Fibroblast of peridontal ligament (primary cell): ENCODE results near the gene ZNF14.
"Not testable (repeated sequence)": the region's sequence is repeated elsewhere in the genome, so short reads cannot be mapped to it uniquely, and the experiment has no call there.

Experiments
- DNase-seq: peaks from one replicate; pipeline ENCODE4 v3.0.0-alpha.2; 2010; ENCODE audit errors: extremely low read depth

Gene ZNF14

DNA sequence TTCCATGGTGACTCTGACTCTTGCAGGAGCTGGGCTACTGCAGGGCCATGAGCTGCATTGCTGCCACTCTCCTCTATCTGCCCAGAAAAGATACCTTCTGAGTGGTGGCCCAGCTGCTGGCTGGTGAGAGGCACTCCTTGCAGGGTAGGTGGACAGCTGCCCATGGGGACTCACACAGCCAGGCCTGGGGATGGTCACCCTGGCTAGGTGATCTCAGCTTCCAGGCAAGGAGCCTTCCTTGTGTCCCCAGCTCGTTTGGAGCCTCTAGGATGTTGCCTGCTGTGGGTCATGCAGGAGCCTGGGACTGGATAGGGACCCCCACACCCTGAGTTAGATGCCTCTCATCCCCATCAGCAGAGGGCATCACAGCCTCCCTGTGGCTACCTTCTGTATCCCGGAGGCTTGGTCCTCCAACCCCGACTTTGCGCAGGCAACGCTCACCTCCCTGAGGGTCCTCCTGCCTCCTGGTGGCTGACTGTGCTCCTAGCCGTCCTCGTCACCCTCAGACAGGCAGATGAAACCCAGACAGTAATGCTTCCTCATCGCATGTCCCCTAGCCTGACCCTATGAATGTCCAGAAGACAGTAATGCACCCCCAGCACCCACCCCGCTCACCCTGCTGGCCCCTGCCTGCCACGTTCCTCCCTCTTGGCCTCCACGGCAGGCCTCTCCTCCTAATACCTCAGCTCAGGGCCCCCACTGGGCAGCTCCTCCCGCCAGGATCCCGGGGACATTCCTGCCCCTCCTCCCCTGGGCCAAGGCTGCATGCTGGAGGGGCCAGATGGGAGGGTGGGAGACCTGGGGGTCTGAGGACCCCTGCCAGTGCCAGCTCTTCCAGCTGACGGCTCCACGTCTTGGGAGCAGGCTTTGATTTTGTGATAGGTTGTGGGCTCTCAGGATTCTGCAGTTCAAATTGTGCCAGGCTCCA, 13.6 kb upstream of the ZNF14 start:
- DNase-seq = no peak

DNA sequence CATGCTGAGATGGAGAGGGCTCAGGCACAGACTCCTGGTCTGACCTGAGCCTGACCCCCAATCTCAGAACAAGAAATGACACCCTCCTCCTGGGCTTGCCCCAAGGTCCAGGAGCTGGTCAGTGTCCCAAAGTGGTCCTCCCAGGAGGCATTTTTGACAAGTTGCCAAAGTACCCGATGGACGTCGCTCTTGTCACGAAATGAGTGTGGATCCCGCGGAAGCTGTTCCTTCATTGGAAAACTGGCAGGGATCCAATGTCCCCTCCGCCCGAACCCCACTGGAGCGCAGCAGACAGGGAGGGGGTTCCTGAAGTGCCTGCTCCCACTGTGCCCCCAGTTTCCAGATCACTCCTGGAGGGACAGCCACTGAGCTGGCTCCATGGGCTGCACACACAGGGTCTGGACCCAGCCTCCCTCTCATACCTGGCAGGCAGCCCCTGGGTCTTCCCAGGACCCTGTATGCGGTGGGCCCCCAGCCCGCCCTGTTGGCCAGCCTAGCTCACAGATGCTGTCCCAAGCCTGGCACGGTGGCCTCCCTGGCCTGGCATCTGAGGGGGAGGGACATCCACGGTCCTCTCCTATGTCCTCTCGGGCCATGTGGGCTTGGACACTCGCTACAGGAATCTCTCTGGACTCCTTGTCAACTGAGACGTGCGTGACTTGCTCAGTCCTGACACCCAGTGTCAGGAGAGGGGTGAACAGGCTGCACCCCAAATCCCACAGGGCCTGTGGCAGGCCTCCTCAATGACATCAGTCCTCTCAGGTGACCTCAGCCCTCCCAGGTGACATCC, 12.8 kb upstream of the ZNF14 start:
- no peak for DNase-seq

DNA sequence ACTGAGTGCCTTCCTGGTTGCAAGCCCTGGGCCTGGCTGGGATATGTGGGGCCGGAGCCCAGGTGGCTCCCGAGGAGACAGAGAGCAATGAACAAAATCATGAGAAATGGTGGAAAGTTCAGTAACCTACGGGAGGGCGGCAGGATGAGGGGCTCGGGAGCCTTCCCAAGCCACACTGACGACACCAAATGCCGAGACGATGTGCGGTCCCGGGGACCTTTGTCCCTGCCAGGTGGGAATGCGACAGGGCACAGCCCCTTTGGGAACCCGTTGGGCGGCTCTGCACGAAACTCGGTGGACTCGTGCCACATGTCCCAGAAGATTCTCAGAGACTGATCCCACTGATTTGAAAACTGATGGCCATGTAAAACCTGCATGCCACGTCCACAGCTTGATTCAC, 11.7 kb upstream of the ZNF14 start:
- no peak for DNase-seq

- not testable (repeated sequence) for DNase-seq
Measured at GRCh38 chr19:19743921-19744320, 11.0 kb upstream of the ZNF14 start.

DNA sequence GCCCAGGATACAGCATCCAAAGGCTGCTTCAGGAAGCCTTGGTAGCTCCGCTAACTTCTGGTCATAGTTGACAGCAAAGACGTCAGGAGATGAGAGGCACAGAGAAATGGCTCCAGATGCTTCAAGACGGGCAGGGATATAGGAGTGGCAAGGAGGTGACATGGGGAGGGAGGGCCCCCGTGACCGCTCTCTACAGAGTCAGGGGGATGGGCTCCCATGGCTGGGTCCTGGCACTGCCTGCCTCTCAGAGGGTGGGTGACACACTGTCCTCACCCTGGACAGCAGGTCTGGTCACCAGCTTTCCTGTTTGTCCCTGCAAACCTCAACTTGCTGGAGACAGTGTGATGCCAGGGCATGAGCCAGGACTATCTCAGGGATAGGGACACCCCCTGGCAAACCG, 10.3 kb upstream of the ZNF14 start:
- DNase-seq = no peak

DNA sequence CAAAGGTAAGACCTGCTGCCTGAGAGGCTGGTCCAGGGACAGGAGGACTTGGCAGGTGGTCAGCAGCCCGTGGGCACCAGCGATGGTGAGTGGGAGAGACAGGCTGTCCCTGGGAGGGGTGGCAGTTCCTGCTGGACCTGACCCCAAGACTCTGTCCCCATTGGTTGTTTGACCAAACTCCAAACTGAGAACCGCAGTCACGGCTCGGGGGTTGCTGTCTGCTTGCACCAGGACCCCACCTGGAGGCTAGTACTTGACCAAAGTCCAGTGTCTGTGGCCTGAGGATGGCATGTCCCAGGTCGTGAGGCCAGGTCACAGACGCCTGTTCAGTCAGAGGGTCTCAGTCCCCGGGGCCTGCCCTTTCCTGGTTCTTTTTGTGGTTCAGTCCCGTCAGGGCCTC, 9.9 kb upstream of the ZNF14 start:
- no peak for DNase-seq

GRCh38 chr19:19741184-19741583, 8.3 kb upstream of the ZNF14 start:
- no peak for DNase-seq

DNA sequence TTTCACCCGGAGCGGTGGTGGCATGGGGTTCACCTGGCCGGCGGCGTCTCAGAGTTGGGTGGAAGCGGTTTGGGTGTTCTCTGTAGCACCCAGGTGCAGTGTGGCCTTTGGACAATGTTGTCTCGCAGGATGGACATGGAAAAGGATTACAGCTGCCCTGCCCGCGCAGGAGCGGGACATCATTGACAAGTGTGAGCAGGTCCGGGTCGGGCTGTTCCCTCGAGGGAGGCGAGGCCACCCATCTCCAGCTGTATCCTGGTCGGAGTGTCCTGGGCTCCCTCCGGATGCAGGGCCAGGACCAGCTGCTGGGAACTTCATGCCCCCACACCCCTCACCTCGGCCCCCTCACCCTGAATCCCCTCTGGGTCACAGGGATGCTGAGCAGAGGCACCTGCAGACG, 7.8 kb upstream of the ZNF14 start:
- DNase-seq = no peak

GRCh38 chr19:19738564-19738963, 5.7 kb upstream of the ZNF14 start:
- no peak for DNase-seq

- DNase-seq = no peak
Measured at GRCh38 chr19:19737559-19738332, 4.8 kb upstream of the ZNF14 start.

DNA sequence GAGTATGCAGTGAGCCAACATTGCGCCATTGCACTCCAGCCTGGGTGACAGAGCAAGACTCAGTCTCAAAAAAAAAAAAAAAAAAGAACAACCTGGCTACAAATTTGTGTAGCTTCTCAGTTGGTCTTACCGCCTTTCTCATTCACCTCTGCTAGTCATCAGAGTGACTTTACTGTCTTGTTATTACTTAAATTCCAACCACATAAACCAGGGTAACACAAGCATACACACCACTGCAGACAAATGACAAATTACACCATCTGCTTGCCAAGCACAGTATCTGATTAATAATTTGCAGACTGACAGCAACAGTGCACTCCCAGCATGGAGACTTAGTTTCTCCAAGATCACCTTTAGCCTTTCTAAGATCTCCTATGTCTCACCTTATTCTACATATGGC, 11.0 kb downstream of the ZNF14 start:
- DNase-seq = no peak

- DNase-seq = no peak
Measured at GRCh38 chr19:19719798-19720197, 13.1 kb downstream of the ZNF14 start.

GRCh38 chr19:19711934-19712828, 20.7 kb downstream of the ZNF14 start:
- no peak for DNase-seq

DNA sequence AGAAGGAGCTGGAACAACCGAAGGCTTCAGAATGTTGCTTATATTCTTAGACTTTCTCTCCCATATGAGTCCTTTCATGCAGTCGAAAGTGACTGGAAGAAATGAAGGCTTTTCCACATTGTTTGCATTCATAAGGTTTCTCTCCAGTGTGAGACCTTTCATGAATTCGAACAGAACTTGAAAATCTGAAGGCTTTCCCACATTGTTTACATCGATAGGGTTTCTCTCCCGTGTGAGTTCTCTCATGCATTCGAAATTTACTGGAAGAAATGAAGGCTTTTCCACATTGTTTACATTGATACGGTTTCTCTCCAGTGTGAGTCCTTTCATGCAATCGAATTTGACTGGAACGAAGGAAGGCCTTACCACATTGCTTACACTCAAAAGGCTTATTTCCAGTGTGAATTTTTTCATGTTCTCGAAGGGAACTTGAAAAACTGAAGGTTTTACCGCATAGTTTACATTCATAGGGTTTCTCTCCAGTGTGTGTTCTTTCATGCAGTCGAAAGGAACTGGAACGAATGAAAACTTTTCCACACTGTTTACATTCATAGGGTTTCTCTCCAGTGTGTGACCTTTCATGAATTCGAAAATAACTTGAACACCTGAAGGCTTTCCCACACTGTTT, 21.5 kb downstream of the ZNF14 start:
- DNase-seq = no peak

DNA sequence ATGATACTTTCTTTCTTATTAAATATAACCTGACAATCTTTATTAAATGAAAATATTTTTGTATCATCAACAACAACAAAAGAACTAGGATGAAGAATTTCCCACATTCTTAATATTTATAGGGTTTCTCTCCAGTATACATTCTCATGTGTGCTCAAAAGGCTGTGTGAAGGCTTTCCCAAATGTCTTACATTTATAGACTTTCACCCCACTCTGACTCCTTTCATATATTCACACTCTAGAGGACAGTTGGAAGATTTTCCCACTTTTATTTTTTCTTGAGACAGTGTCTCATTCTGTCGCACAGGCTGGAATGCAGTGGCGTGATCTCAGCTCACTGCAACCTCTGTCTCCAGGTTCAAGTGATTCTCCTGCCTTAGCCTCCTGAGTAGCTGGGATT, 22.4 kb downstream of the ZNF14 start:
- DNase-seq = no peak

DNA sequence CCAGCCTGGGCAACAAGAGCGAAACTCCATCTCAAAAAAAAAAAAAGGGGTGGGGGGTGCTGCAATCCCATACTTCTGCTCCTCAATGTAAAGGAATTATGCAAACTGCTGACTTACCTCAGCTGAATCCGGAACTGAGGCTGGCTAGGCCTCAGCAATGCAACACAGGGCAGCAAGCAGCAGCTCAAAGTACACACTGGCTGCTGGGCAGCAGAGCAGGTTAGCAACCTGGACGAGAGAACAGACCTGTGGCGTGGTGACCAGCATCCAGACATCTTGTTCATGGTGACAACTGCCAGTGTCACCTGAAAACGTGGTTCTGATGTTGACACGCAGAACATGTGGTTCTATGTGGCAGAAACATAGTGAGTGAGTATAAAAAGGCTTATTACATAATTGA, 28.1 kb downstream of the ZNF14 start:
- no peak for DNase-seq

DNA sequence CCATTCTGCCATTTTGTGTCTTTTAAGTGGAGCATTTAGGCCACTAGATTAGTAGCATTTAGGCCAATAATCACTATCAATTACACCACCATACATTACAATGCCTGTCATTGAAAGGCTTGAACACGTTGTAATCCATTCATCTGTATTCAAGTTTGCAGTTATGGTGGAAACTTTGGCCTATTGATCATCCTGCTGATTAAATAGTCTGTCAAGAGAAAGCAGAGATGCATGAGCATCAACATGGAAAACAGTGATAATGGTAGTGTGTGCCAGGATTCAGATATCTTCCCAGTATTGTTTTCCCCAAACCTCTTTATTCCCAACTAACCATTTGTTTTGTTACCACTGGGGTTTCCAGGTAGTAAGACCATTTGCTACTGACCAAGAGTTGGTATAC, 32.4 kb downstream of the ZNF14 start:
- DNase-seq = not testable (repeated sequence)

GRCh38 chr19:19697589-19697988, 35.3 kb downstream of the ZNF14 start:
- DNase-seq = no peak

DNA sequence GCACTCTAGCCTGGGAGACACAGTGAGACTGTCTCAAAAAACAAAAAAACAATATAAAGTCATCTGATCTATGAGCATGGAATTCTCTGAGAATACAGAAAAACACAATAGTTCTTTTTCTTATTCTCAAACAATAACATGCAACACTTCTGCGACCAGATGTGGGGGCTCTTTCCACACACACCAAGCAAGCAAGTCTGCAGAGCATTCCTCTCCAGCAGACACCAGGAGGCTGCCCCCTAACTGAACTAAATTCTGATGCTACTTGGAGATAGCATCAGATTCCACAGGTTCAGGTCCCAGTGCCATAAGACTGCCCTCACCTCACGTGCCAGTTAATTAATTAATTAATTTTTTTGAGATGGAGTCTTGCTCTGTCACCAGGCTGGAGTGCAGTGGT, 36.5 kb downstream of the ZNF14 start:
- DNase-seq = no peak

GRCh38 chr19:19691683-19692082, 41.2 kb downstream of the ZNF14 start:
- DNase-seq = no peak

- DNase-seq = not testable (repeated sequence)
Measured at GRCh38 chr19:19689023-19689422, 43.9 kb downstream of the ZNF14 start.
